IPS-NIHi7 (cell line): Measurements from ENCODE around the gene MYADML2.
A peak's percentile ranks its signal among the peaks of the same experiment; 100 is the strongest.

Experiments
- DNase-seq: peaks from one replicate; pipeline ENCODE4 v3.0.0; 2012; ENCODE audit warnings: mixed read lengths; ENCODE audit errors: extremely low spot score

The MYADML2 gene

DNA sequence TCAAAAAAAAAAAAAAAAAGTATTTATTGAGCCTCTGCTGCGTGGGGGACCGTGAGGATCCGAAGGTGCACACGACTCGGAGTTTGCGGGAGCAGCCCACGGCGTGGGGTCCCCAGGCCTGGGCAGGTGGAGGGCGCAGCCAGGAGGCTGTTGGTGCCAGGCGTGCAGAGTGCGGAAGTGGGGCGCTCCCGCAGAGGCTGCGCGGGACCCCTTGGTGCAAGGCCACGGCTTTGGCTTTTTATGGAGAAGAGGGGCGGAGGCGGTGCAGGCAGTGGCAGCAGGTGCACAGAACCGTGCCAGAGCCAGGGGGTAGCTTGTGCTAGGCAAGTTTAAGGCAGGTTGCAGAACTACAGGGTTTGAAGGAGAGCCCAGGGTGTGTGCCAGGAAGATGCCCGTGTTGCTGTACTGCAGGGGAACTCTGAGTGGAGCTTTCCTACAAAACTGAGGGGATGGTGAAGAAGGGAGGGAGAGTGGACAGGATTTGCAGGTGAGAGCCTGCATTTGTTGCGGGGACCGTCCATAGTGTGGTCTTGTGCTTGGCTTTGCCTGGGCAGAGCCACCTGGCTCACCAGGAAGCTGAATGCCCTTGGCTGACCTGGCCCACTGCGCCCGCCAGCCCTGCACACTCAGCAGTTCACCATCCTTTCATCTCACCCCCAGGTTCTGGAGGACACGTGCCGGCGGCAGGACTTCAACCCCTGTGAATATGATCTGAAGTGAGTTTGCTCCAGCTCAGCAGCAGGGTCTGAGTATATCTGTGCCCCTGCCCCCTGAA is 31.7 kb upstream of the MYADML2 start:
- DNase-seq, result no peak

DNA sequence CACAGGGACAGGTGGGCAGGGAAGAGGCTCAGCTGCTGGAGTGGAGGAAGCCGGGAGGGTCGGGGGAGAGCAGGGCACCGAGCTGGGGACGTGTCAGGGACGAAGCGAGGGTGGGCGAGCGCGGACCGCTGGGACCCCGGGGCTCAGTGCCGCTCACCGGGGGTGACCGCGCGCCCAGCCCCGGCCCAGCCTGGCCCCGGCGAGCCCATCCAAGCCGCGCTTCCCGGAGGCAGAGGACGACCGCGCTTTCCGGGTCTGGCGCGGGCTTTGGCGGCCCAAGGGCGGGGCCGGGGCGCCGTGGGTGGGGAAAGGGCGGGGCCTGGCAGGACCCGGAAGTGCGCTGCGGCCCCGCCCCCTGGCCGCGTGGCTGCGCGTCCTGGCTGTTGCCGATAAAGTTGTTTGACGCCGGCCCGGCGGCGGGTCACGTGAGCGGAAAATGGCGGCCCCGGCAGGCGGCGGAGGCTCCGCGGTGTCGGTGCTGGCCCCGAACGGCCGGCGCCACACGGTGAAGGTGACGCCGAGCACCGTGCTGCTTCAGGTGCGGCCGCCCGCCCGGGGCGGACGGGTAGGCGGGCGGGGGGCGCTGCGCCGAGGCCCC is 30.3 kb upstream of the MYADML2 start, which contains the start of gene ASPSCR1:
Gene ASPSCR1, plus strand, starts transcription at position 419 of the 598 bp plus-strand sequence. Its CDS starts 18 bp downstream, at position 437.
- peak; percentile 94 for DNase-seq

DNA sequence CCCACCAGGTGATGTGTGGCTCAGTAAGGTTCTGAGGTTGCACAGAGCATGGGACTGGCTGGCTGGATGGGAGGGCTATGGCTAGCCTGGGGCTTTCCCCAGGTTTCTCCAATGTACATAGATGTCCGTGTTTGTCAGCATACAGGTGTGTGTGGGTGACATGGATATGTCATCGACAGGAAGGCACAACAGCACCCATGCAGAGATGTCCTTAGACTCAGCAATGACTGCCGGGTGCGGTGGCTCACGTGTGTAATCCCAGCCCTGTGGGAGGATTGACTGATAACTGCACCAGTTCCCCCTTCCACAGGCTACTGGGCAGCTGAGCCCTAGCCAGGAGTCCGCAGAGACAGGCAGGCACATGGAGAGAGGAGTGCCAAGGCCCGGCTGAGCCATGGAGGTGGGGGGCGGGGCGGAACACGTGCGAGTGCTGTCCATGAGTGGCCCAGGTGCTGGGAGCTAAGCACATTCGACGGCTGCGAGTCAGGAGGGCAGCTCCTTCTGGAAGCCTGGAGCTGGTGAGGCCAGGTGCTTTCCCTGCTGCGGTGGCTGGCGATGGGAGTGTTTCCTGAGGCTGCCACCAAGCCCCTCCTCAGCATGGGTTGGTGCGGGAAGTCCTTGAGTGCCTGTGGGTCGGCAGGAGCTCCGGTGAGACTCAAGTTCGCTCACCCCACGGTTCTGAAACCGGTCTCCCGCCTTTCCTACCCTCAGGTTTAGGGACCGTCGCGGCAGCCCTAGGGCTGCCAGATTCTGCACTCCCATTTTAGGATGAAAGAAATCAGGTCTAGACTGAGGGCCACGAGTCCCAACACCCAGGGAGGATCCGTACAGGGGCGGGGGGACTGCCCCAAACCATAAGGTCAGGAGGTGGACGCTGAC is 29.5 kb upstream of the MYADML2 start:
- DNase-seq, result no peak

DNA sequence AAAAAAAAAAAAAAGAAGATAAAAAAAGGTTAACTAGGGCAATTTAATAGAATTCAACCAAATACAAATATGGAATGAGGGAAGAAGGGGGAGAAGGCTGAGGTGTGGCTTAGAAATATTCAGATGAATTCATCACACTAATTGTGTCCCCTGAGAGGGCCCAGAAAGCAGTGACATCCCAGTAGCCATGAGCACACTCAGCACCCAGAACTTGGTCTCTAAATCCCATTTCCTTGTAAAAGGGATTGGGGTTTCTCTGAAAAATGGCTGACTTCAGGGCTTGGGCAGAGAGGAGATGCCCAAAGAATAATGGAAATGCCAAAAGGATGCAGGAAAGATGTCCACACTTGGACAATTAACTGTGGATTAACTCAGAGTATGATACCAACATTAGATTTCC is 26.4 kb upstream of the MYADML2 start:
- no peak for DNase-seq

DNA sequence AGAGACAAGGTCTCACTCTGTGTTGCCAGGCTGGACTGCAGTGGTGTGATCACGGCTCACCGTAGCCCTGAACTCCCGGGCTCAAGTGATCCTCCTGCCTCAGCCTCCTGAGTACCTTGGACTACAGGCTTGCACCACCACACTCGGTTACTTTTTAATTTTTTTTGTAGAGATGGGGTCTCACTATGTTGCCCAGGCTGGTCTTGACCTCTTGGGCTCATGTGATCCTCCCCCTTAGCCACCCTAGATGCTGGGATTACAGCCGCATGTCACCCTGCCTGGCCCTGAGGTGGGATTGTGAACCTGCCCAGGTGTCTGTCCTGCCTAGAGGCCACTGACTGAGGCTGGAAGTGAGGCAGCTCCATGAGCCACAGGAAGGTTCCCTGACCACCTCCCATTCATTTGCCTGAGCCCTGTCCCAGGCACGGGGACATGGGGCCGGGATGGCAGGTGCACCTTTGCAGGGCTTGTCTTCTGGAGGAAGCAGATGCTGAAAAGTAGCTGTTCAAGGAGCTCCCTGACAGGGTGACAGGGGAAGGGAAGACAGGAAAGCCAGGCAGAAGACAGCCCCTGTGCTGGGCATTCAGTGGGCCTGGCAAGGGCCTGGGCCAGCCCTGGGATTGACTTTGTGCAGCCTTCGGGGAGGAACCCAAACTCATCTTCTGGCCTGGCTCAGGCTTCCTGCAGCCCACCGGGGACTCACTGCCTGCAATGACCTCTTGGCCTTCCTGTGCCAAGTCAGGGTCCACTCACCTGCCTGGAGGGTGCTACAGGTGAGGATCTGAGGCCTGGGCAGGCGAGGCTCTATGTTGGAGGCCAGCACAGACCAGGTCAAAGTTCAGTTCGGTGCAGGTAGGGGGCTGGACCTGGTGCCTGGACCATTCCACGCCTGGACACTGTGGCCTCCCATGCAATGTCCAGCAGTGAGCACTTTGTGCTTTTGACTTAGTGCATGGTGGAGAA is 22.1 kb upstream of the MYADML2 start:
- no peak for DNase-seq

DNA sequence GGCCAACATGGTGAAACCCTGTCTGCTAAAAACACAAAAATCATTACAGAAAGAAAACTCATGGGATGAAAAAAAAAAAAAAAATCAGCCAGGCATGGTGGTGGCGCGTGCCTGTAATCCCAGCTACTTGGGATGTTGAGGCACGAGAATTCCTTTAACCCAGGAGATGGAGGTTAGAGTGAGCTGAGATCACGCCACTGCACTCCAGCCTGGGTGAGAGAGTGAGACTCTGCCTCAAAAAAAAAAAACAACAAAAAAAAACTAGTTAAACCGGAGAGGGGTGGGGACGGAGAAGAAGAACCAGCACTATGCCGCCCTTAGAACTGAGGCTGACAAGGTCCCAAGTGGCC is 21.3 kb upstream of the MYADML2 start:
- DNase-seq, result no peak

DNA sequence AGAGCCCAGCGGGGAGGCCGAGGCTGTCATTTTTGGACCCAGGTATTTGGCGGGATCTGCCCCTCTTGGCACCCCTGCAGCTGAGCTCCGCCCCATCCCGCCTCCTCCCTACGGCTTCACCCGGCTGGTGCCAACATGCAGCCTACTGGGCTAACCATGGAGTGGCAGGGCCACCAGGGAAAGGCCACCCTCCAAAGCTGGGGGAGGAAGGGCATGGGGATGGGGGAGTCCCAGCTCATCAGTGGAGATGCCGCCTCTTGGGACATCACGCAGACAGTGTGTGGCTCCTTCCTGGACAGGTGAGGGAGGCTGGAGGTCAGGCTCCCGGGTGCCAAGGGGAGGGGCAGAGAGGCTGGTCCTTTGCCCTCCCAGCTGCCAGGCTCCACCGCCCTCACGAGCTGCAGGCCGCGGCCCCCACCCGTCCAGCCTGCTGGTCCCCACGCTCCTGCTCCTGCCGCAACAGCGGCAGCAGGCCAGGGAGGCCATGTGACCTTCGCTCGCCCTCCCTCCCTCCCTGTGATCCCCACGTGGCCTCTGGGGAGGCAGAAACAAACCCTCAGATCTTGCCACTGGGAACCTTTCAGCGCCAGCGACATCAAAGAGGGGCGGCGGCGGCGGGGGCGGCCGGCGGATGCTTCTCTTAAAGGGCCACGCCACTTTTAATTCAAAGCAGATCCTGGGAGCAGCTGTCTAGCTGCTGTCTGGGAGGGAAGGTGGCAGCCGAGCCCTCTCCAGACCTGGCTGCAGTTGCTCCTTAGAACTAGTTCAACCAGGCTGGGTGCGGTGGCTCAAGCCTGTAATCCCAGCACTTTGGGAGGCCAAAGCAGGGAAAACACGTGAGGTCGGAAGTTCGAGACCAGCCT is 20.7 kb upstream of the MYADML2 start:
- DNase-seq, result peak; percentile 85

DNA sequence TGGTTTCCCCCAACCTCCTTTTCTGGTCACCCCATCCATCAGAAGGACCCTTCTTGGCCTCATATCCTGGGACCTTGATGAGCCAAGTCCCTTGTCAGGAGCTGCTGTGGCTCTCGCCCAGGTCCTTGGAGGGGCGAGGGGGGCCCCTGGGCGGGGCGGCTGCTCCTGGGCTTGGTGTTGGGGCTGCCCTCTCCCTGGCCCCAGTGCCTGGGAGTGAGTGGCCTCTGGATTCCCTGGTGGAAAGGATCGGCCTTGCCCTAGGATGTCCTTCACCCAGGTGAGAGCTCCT is 20.2 kb upstream of the MYADML2 start:
- no peak for DNase-seq

DNA sequence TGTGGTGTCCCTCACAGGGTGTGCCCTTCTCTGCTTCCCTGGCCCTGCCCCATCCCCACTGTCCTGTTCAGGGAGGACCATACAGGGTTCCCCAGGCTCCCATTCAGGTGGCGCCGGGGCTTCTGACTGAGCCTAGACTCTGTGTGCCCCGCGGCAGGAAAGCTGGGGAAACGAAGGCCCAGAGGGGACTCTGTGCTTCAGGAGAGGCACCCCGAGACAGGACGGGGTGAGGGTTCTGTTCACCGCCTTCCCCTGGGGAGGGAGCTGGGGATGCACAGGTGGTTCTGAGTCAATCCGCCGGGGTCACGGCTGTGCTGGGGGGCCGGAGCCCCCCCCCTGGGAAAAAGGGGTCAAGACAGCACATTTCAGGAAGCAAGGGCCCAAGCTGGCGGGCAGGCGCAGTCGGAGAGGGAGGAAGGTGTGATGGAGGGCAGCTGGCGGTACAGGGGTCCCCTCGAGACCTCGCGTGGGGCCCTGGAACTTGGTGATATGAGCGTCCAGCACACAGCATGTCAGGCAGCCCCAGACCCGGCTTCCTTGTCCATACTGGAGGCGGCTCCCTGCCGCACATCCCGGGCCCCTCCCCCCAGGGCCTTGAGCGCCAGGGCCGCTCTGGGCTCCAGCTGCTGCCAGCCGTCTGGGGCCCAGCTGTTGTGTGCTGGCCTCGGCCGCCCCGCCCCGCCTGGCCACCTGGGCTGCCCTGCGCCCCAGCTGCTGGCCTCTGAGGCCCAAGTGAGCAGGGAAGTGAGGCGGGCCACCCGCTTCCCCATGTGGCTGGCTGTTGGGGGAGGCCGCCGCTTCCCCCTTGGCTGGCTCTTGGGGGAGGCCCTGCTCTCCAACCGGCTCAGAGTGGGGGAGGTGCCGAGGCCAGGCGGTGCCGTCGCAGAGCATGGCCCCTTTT is 19.6 kb upstream of the MYADML2 start:
- DNase-seq, result peak; percentile 56

DNA sequence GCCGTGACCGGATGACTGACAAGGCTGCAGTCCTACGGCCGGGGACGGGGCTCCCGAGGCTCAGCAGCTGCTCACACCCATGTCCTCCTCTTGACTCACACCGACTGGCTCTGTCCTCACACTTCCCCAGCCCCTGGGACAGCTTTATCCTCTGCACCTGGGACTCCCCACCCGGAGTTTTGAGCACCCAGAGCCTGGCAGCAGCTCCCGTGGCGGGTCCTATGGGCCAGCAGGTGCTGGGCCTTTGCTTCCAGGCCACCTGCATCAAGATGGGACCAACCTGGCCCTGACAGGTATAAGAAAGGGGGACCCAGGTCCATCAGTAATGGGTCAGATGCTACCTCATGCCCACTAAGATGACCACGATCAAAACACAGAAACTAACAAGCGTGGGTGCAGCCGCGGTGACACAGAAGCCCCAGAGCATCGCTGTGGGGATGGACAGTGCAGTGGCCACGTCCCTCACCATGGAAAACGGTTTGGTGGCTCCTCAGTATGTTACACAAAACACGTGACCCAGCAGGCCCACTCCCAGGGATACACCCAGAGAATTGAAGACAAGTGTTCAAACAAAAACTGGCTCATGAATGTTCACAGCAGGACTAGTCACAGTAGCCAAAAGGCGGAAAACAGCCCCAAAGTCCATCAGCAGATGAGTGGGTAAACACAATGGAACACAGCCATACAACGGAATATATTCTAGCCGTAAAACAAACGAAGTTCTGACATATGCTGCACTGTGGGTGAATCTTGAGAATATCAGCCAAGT is 17.2 kb upstream of the MYADML2 start:
- no peak for DNase-seq

DNA sequence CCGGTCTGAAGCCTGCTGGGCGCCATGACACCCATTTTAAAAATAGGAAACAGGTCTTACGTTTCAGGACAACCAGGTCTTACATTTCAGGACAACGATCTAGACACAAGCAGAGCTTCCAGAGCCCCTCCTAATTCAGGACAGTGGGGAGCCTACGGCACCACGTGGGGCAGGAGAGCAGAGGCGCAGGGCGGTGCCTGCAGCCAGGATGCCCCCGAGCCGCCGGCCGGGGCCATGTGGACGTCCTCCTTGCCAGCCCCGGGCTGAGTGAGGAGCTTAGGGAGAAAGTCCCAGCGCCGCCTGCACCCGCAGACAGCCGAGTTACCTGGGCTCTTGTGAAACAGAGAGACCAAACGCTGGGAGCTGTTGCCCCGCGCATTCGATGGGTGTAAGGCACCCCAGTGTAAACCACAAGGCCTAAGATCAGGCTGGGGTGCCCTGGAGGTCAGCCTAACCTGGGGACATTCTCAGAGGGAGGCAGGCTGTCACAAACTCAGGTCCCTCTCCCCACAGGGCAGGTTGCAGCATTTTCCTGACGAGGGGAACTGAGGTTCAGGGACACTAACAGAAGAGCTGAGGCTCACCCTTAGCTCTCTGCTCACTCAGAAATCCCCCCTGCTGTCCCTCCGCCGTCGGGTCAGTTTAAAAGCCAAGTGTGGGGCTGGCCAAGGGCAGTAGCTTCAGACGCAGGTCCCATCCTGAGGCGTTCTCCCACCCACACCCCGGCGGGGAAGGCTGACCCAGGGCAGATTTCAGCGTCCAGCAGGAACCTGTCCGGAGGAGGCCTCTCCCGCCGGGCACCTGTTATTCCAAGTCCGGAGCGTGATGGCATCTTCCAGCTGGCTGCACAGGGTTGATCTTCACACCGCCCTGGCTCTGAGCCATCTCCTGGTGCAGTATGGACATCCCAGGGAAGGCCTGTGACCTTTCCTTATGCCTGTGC is 15.7 kb upstream of the MYADML2 start:
- no peak for DNase-seq

DNA sequence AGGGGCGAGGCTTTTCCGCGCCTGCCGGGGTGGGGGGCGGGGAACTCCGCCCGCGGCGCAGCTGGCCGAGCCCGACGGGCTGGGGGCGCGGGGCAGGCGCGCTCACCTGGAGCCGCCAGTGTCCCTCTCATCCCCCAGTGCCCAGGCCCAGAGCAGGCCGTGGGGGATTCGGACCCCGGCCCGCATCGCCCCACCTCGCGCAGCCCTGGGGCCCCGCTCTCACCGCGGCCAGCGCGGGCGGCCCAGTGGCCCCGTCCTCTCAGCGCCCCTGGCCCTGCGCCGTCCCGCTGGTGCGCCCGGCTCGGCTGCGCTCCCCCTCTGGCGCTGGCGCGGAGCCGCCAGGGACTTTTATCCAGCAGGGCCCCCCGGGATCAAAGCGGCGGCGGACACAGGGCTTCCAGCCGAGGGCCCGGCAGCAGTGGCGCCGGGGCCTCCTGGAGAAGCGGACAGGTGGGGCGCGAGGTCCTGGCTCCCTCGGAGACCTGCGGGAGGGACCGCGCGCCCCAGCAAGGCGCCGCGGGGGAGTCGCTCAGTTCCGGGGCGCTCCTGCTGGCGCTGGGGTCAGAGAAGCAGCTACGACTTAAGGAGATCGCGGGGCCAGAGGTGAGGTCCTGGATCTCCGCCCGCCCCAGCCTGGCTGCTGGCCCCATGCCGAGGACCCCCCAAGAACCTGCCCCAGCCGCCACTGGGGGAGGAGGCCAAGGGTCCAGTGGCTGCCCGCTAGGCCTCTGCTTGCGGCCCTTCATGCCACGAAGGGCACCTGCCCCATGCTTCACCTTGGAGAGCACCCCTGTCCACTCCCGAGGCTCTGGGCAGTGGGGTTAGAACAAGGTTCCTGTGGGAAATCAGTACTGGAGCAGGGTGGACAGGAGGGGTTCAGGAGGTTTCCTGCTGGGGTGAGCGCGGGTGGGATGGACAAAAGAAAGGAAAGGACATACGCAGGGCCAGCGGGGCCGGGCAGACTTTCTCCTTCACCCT is 14.8 kb upstream of the MYADML2 start:
- DNase-seq, result no peak

DNA sequence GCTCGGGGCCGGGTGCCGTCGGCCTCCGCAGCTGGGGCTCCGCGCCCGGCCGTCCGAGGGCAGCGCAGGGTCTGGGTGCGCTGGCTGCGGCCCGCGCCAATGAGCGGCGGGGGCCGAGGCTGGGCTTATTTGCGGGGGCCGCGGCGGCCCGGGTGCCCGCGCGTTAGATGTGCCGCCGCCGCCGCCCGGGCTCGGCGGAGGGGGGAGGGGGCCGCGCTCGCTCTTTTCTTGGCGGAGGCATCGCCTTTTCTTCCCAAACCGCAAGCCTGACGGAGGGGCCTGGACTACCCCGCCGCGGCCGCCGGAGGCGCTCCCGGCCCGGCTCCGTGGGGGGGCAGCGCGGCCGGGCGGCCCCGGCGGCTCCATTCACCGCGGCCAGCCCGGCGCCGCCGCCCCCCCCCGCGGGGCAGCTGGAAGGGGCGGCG is 14.1 kb upstream of the MYADML2 start, which contains the start of gene NOTUM:
Gene NOTUM, minus strand, starts transcription at position 101 of the 425 bp plus-strand sequence. CDS start 278 bp downstream, outside the sequence.
- DNase-seq, result peak; percentile 71

DNA sequence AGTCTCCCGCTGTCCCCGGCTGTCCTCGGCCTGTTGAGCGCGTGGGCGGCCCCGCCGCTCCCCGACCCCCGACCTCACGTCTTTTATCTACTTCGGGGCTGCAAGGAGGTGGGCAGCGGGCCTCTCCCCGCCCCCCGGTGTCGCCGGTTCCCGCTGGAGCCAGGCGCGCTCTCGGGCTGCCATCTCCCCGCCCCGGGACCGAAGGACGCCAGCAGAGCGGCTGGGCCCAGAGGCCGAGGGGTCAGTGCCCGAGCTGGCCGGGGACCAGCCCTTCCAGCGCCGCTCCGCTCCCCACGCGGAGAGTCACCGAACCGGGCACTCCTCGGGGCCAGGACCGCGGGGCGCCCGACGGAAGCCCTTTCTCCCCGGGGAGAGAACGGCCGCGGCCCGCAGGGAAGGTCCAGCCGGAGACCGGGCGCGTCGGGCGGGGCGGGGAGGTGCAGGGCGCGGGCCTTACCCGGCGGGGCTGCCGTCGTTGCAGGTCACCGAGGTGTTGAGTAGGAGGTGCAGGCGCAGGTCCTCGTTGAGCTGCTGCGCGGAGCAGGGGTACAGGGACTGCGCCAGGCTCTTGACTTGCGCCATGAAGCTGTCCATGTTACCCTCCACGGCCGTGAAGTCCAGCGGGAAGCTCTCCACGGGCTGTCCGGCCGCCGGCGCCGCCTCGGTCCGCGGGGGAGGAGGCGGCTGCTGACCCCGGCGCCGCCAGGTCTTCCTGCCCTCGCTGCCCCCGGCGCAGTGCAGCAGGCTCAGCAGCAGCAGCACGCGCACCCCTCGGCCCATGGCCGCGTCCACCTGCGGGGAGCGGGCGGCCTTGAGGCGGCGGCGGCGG is 13.3 kb upstream of the MYADML2 start:
- DNase-seq, result no peak

DNA sequence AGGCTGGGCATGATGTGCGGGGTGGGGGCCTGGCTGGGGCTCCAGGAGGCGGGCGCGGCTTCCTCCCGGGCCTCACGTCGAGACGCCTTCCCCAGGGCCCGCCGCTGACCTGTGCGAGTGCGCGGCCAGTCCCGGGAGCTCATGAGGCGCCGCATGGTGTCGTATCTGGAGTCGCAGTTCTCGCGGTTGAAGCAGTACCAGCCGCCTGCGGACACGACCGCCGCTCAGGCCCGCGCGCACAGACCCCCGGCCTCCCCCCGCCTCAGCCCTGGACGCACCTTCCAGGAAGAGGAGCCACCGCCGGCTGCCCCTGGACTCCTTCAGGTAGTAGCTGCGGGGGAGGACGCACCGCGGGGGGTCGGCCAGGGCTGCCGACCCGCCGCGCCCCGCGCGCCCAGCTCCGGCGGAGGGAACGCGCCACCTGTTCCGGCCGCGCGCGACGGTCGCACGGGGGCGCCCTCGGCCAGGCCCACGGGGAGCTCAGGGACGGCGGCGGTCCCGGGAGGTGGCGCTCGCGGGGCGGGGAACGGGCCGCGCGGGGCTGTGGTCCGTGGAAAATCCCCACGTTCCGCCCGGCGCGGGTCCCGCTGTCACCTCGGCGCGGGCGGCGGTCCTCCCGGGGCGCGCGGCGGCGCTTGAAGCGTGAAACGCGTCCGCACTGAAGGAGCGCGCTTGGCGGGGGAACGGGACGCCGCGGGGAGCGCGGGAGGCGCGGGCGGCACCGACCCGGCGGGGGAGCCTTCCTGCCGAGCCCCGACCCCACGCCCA is 12.5 kb upstream of the MYADML2 start:
- DNase-seq, result peak; percentile 57
